ENCODE data around the gene SYT17.
"Not testable (repeated sequence)": the region's sequence is repeated elsewhere in the genome, so short reads cannot be mapped to it uniquely, and the experiment has no call there.

SYT17 gene

DNA sequence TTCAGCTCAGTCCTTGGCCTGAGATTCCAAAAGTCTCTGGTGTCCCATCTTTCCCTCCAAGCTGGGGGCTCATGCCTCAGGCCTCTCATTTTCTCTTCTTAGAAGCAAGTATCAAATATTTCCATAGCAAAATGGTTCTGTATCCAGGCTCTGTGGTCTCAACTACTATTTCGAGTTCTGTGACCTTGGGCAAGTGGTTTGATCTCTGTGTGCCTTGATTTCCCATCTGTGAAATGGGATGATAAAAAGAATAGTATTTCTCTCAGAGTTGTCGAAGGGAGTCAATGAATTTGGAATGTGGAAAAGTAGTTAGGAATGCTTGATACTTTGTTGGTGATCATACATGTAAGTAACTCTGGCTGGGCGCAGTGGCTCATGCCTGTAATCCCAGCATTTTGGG lies 6.4 kb downstream of the SYT17 start:
- DNase-seq, result no peak

DNA sequence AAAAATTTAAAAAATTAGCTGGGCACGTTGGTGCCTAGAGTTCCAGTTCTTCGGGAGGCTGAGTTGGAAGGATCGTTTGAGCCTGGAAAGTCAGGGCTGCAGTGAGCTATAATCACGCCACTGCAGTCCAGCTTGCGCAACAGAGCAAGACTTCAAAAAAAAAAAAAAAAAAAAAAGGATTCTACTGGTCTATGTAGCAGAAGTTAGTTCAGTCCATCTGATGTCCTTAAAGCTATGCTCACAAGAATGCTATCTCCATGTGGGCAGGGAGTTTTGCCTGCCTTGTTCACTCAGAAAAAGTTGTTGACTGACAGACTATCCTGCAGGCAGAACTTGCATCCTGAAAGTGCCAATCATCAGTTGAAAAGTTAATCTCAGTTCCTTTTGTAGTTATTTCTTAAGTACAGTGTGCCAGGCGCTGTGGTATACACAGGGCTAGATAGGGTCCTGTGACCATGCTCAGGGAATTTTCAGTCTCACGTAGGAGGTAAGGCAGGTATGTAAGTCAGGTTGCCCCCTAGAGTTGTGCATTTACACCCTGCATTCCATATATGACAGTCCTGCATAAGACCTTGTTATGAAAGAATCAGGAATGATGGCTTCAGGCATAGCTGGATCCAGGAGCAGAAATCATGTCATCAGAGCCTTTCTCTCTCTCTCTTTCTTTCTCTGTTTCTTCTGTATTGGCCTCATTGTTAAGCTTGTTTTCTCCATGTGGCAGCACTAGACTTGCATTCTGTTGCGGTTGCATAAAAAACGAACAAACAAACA lies 7.6 kb downstream of the SYT17 start:
- no peak for DNase-seq

DNA sequence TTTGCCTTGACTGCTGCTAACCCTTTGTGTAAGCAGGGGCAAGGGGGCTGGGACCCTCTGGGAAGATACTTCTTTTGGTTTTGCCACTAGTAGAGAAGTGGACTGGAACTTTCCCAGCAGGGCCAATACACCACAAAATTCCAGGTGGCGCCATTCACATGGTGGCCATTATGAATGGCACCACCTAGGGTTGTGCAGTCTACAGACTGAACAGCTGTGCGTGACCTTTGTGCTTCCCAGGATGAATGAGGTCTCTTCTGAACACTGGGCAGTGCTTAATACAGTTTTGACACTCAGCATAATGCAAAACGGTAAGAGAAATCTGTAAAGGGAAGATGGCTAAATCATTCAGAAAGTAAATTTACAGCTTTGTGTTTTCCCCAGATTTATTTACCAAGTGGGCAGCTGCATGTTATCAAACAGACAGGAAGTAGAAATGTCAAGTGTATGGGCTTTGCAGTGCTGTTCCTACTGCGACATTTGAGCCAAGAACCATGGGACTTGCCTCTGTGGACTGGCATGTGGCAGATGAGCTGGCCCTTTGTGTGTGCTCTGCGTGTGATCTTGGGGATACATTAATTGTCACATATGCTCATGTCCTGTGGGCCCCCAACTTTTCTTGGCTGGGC lies 9.2 kb downstream of the SYT17 start:
- DNase-seq, result no peak

DNA sequence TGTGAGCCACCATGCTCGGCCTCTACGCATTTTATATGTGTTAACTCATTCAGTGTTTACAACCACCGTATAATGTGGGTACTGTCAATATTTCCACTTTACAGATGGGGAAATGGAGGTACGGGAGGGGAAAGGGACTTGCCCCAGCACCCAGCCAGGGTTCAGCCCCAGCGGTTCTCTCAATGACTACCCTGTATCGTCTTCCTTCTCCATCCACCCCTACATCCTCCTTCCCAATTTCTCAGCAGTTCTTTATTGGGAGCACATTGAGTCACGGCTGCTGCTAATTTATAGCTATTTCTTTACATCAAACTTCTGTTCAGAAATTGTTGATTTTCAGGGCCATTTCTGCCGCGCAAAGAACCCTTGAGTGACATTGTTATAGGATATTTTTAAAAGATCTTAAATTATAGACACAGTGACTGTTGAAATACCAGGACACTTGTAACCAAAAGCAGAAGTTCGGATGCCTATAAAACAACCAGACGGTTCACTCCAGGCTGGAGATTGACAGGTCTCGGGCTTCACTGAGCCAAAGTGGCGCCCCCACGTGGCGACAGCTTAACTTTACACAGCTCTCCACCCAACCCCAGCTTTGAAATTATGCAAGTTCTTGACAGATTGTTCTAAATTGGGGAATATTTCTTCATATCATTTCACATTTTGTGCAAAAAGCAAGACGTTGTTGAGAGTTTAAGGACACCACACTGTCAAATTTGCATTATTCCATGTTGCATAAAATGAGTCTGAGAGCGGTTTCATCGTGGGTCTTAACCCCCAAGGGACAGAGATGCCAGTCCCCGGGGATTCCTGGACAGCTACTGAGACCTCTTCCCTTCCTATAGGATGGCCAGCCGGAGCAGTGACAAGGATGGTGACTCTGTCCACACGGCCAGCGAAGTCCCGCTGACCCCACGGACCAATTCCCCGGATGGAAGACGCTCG lies 11.8 kb downstream of the SYT17 start:
- DNase-seq, result peak; percentile 54 to 65

DNA sequence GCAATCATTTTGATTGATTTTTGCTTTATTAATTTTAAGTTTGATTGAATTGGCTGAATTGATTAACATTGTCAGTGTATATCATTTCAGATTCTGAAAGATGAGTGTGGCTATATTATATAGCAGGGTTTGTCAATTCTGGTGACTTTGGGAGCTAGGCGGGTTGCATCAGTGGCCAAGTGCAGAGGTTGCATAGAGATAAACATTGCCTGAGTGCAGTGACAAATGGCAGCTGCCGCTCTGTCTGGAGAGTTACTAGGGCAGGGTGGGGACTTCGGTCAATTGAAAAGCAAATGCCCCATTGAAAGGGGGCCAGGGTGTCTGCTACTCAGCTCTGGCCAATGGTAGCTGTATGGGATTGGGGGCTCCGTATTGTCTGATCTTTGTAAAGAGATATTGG lies 12.7 kb downstream of the SYT17 start:
- no peak for DNase-seq

DNA sequence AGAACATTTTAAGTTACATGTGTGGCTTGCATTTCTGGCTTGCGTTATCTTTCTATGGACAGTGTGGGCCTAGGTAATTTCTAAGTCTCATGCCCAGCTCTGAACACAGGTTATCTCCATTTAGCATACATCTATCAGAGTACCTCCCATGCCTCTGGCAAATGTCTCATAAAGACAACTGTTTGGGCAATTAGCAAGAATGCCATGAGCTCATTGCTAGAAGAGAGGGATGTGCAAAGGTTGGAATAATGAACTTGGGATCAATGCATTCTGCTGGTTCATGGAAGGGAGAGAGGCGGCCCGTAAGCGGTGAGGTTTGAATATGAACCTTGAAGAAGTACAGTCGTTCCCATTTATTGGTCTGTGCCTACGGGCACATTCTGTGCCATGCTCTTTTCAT lies 14.4 kb downstream of the SYT17 start:
- no peak for DNase-seq

DNA sequence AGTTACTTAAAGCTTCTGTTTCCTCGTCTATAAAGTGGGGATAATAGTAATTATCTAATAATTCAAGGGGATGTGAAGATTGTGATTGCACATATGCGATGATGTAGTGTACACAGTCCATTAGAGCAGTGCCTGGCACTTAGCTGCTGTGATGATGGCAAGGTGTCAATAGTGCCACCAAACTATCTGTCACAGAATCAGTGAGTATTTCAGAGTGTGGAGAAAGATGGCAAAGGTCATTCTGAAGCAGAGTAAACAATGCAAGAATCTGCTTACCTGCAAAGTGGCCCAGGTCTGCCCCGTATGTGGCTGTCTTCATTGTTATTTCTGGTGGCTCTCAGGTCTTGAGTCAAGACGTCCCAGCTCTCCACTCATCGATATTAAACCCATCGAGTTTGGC lies 15.1 kb downstream of the SYT17 start:
- no peak for DNase-seq

DNA sequence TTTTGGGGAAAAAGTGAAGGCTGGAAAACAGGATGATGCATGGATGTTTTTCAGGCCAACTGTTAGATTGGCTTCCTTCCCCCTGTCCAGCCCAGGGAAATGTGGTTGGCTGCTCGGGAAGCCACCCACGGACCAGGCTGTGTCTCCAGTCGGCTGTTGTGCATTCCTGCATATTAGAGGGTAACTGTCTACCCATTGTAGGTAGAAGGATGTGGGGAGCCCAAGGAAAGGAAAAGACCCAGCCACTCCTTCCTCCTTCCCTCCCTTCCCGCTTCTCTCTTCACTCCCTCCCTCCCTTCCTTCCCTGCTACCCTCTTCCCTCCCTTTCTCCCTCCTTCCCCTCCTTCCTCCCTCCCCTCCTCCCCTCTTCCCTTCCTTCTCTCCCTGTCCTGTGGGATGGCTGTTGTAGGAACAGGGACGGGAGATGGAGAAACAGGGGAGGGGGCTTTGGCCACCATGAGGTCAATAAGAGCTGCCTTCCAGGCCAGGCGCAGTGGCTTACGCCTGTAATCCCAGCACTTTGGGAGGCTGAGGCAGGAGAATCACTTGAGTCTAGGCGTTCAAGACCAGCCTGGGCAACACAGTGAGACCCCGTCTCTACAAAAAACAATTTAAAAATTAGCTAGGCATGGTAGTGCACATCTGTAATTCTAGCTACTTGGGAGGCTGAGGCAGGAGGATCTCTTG lies 16.9 kb downstream of the SYT17 start:
- no peak for DNase-seq

DNA sequence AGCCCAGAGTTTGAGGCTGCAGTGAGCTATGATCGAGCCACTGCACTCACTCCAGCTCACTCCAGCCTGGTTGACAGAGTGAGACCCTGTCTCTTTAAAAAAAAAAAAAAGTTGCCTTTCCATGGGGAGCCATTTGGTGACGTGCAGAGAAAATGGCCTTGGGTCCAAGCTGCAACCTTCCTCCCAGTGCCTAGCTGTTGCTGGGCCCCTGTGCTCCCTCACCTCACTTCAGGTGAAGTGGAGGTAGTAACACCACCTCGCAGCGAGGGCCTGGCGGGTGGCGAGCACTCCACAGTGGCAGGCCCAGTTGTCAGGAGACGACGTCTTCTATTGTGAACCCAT lies 17.4 kb downstream of the SYT17 start:
- no peak for DNase-seq

DNA sequence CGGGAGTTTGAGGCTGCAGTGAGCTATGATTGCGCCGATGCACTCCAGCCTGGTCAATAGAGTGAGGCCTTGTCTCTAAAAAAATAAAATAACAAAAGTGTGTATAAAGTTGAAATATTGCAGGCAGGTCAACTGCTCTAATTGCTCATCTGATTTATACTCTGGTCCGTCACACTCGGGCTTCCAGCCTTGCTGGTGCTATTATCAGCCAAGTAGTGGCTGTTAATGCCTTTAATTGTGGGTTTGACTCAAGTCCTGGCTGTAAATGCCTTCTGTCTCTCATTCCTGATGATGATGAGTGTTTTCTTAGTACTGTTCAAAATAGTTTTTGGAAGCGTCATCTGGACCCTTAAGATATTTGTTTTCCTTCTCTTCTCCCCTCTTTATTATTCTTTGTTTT lies 18.4 kb downstream of the SYT17 start:
- no peak for DNase-seq

DNA sequence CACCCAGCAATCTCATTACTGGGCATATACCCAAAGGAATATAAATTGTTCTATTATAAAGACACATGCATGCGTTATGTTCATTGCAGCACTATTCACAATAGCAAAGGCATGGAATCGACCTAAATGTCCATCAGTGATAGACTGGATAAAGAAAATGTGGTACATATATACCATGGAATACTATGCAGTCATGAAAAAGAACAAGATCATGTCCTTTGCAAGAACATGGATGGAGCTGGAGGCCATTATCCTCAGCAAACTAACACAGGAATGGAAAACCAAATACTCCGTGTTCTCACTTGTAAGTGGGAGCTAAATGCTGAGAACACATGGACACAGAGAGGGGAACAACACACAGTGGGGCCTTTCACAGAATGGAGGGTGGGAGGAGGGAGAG lies 19.9 kb downstream of the SYT17 start:
- not testable (repeated sequence) for DNase-seq

DNA sequence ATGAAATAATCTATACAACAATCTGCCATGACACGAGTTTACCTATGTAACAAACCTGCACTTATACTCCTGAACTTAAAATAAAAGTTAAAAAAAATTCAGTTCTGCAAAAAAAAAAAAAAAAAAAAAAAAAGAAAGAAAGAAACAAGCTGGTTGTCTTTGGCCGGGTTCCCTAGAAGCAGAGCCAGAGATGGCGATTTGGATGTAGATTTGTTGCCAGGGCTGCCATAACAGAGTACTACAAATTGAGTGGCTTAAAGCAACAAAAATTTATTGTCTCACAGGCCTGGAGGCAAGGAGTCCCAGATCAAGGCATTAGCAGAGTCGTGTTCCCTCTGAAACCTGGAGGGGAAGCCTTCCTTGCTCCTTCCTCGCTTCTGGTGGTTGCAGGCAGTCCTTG lies 20.4 kb downstream of the SYT17 start:
- DNase-seq, result no peak

DNA sequence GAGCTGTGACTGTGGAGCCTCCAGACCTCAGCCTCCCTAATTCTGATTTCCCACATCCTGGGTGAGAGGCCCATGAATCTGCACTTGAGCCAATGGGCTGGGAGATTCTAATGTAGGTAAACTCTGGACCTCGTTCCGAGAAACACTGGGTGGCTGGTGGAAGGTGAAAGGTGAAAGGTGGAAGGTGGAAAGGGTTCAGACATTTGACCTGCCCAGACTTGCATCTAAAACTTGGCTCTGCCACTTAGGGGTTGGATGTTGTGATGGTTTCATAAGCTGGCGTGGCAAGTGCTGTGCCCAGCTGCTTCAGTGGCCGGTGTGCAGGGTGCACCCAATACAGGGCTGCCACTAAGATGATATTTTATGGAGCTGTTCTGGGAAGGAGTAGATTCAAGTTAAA lies 24.8 kb downstream of the SYT17 start:
- DNase-seq, result no peak

DNA sequence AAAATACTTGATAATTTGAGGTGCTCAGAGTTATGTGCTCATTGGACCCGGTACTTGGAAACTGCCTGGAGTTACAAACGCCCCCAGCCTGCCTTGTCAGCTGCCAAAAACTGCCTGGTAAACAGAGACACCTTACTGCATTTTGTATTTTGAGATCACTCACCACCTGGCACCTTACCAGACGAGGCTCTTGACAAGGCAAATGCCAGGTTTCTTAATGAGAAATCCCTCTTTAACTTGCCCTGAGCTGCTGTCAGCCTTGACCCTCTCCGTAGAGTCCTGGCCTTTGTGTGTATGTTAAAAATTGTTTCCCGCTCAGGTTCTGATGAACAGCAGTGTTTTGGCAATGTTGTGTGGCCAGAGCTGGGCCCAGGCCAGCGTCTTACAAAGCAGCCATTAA lies 28.8 kb downstream of the SYT17 start:
- no peak for DNase-seq

DNA sequence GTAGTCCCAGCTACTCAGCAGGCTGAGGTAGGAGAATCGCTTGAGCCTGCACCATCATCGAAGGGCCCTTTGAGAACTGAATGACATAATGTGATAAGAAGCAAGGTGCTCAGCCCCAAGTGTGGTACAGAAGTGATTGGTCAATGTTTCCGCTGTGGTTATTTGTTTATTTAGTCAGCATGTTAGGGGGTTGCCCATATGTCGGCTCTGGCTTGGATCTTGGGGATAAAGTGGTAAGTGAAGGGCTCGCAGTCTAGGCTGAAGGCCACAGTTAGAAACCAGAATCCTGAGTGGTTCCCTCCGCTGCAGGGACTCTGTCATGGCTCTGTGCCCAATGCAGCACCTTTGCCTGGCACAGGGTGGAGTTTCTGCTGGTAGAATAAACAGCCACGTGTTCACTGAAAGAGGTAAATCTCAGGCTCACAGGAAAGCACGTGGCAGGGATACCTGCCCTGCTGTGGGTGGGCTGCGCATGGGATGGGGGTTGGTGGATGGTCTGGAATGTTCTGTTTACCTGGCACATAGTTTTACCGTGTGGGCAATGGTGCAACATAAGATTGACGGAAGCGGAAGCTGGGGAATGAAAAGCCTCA lies 35.4 kb downstream of the SYT17 start:
- DNase-seq, result no peak

DNA sequence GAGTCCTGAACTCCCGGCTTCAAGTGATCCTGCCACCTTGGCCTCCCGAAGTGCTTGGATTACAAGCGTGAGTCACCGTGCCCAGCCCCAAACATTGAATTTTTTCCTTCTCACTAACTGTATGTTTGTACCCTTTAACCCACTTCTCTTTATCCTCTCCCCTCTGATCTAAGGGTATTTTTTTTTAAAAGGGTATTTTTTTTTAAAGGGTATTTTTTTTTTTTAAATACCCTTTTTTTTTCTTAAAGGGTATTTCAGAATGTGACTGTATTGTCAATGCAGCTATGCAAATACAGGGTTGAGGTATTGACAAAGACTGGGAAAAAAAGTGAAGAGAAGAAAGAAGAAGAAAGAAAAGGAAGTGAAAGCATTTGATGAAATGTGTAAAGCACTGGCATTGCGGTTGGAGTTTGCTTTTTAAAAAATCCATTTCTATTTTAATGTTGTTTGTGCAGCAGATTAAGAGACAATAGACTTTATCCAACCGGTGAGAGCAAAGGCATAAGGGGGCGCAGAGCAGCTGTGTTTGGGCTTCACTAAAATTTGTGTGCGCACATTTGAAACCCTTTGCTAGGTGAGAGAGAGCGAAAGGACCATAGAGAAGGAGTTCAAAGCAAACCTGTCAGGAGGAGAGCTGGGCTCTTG lies 42.4 kb downstream of the SYT17 start:
- no peak for DNase-seq

DNA sequence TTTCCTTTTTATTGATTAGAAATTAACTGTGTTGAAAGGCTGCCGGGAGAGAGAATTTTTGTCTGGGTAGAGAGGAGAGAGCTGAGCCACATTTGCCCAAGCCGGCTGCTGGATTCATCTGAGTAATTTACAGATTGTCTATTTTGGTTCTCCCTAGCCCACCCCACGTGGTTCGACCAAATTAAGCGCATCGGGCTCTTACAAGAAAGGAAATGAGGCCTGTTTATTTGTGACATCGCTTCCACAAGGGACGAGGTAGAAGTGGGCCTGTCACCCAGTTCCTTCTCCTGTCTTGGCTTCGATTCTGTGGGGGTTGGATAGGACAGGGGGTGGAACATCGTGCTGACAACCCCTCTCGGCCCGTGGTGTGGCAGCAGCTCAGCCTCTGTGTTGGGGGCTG lies 42.9 kb downstream of the SYT17 start:
- no peak for DNase-seq

DNA sequence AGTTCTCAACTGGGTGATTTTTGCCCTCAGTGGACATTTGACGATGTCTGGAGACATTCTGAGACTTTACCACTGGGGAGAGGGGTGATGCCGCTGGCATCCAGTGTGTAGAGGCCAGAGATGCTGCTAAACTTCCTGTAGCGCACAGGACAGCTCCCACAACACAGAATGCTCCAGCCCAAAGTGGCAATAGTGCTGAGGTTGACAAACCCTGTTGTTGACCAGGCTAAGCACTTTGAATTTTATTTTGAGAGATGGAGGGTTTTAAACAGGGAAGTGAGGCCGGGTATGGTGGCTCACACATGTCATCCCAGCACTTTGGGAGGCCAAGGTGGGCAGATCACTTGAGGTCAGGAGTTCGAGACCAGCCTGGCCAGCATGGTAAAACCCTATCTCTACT lies 44.0 kb downstream of the SYT17 start:
- no peak for DNase-seq

DNA sequence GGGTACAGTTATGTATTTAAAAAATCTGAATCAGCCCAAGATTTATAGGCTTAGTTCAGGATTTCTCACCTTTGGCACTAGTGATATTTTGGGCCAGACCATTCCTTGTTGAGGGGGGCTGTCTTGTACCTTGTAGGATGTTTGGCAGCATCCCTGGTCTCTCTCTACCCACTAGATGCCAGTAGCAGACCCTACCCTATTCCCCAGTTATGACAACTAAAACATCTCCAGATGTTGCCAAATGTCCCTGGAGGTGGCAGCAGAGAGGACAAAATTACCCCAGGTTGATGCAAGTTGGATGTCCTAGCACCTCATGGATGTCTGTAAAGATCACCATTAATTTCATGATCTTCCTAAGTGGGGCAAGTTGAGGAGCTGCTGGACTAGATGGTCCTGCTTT lies 45.8 kb downstream of the SYT17 start:
- DNase-seq, result no peak

DNA sequence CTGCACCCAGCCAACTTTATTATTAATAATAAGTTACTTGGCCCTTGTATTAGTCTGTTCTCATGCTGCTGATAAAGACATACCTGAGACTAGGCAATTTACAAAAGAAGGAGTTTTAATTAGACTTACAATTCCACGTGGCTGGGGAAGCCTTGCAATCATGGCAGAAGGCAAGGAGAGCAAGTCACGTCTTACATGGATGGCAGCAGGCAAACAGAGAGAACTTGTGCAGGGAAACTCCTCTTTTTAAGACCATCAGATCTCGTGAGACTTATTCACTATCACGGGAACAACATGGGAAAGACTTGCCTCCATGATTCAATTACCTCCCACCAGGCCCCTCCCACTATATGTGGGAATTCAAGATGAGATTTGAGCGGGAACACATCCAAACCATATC lies 47.7 kb downstream of the SYT17 start:
- DNase-seq, result no peak

DNA sequence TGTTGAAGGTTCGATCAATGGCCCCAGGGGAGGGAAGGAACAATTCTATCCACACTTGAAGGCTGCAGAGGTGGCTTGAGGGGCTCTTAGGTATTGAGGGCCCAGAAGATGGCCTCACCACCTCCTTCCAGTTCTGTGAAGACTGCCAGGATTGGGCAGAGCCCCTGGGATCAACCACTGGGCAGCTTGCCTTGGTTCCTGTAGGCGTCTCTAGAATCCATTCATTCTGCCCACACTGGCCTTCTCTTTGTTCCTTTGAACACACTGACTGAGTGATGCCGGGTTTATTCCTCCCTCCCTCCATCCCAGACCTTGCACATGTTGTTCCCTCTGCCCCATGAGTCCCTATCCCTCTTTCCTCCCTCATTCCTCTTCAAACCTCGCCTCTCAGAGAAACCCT lies 50.5 kb downstream of the SYT17 start:
- no peak for DNase-seq

DNA sequence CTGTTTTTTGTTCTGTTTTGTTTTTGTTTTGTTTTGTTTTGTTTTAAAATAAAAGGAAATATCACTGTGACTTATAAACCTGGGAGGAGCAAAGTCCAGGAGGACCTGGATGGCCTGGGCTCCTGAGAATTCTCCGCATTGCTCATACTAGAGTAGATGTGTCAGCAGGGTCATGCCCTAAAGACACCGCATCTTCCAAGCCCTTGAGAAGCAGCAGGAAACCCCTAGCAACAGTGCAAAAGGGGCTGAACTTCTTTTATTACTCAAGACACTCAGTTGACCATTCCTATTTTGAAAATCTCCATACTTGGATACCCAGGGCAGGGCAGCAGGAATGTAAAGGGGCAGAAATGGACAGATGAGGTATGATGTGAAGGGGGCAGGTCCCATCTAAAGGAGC lies 51.8 kb downstream of the SYT17 start:
- no peak for DNase-seq

Measured in activated T-cell treated with anti-CD3 and anti-CD28 coated beads, Interleukin-2, amount 50 U/mL, for 48 hours (primary cell).